Suprapubic skin (tissue), 4 donors: ENCODE data around the gene TNS2.

ENCODE experiments used
- CTCF ChIP-seq, 2 donors: fragments of 200-600 bp in 1 of 2; fragments of 450-650 bp in 1 of 2; sonication (generic) in 1 of 2; IDR thresholded peaks; one replicate each; pipeline ENCODE4 v1.5.1; 2016 to 2019; ENCODE audit warnings: antibody characterized with exemption in 2 of 2, mild to moderate bottlenecking in 1 of 2, moderate library complexity in 1 of 2
- EP300 ChIP-seq: sonication (generic); formaldehyde crosslinking; IDR thresholded peaks from one replicate; pipeline ENCODE4 v1.6.1; 2017; ENCODE audit warnings: antibody characterized with exemption
- POLR2A ChIP-seq, 2 donors: fragments of 450-650 bp; IDR thresholded peaks; one replicate each; pipeline ENCODE4 v1.6.1; 2017; ENCODE audit warnings: antibody characterized with exemption in 2 of 2, mild to moderate bottlenecking in 2 of 2, moderate library complexity in 2 of 2
- POLR2AphosphoS5 ChIP-seq, 3 donors: sonication (generic); formaldehyde crosslinking; IDR thresholded peaks; one replicate each; pipeline ENCODE4 v1.6.1; 2017; ENCODE audit warnings: antibody characterized with exemption in 3 of 3

- TF ChIP-seq CTCF (IDR thresholded peaks at IDR 0.05) (no peak), POLR2A (IDR thresholded peaks at IDR 0.05) (peak in 1 of 2 donors; percentile 52), EP300 (no peak), POLR2AphosphoS5 (IDR thresholded peaks at IDR 0.05) (peak; percentile 41 to 66 (median 51))
Observed at GRCh38 chr12:53005986-53006809, 43.7 kb upstream of the TNS2 start, which contains the start of gene EIF4B.
